ENCODE measurements around the gene SETD3. TPM values are rescaled to one million over a fixed set of nuclear protein-coding genes. Genes with fewer than 3 reads are reported as not detected.

Gene SETD3
- total RNA-seq, 2 donors from 2014 or later: 84.2 to 114 TPM

GRCh38 chr14:99425272-99425681, 55.4 kb downstream of the SETD3 start:
- H3K4me3 ChIP-seq: no peak overlapping the region
- H3K27ac ChIP-seq: no peak overlapping the region
- peaks cover 0 to 9% of the 10 kb centered on the region in 2 donors for H3K9me3 ChIP-seq
- no peak for TF ChIP-seq CTCF (IDR thresholded peaks at IDR 0.05)
- no peaks in the 10 kb centered on the region for H3K27me3 ChIP-seq
- DNase-seq (ENCODE audit: low spot score): no peak
- H3K4me1 ChIP-seq: peaks cover 0 to 11% of the 10 kb centered on the region in 2 donors
- peaks cover 17% of the 10 kb centered on the region for H3K36me3 ChIP-seq

GRCh38 chr14:99424306-99424877, 56.3 kb downstream of the SETD3 start:
- no peak overlapping the region for H3K4me3 ChIP-seq
- H3K27ac ChIP-seq: no peak overlapping the region
- no peak for TF ChIP-seq CTCF (IDR thresholded peaks at IDR 0.05)
- peaks cover 0 to 11% of the 10 kb centered on the region in 2 donors for H3K4me1 ChIP-seq
- peaks cover 0 to 9% of the 10 kb centered on the region in 2 donors for H3K9me3 ChIP-seq
- H3K27me3 ChIP-seq: no peaks in the 10 kb centered on the region
- no peak for DNase-seq (ENCODE audit: low spot score)
- H3K36me3 ChIP-seq: peaks cover 17% of the 10 kb centered on the region

GRCh38 chr14:99423434-99423833, 57.2 kb downstream of the SETD3 start:
- no peak for TF ChIP-seq CTCF (IDR thresholded peaks at IDR 0.05)
- peaks cover 0 to 11% of the 10 kb centered on the region in 2 donors for H3K4me1 ChIP-seq
- no peaks in the 10 kb centered on the region for H3K9me3 ChIP-seq
- H3K27ac ChIP-seq: no peak overlapping the region
- no peak for DNase-seq (ENCODE audit: low spot score)
- H3K27me3 ChIP-seq: no peaks in the 10 kb centered on the region
- H3K36me3 ChIP-seq: peaks cover 7% of the 10 kb centered on the region
- no peak overlapping the region for H3K4me3 ChIP-seq

GRCh38 chr14:99422228-99423010, 58.2 kb downstream of the SETD3 start:
- H3K4me3 ChIP-seq: no peak overlapping the region
- no peaks in the 10 kb centered on the region for H3K9me3 ChIP-seq
- H3K4me1 ChIP-seq: peaks cover 0 to 11% of the 10 kb centered on the region in 2 donors
- TF ChIP-seq CTCF (IDR thresholded peaks at IDR 0.05): no peak
- no peak overlapping the region for H3K27ac ChIP-seq
- H3K36me3 ChIP-seq: no peaks in the 10 kb centered on the region
- H3K27me3 ChIP-seq: no peaks in the 10 kb centered on the region
- no peak for DNase-seq (ENCODE audit: low spot score)

GRCh38 chr14:99420711-99421110, 59.9 kb downstream of the SETD3 start:
- Histone ChIP-seq H3K27ac (no peak overlapping the region), H3K36me3 (no peaks in the 10 kb centered on the region), H3K4me1 (peaks cover 0 to 12% of the 10 kb centered on the region in 2 donors), H3K9me3 (no peaks in the 10 kb centered on the region), H3K27me3 (no peaks in the 10 kb centered on the region), H3K4me3 (no peak overlapping the region)
- no peak for DNase-seq (ENCODE audit: low spot score)
- TF ChIP-seq CTCF (IDR thresholded peaks at IDR 0.05): no peak
